HUES6 (cell line): ENCODE data around the gene OGFOD2.

Experiments used
- H3K27ac ChIP-seq: 2 replicates; pipeline ENCODE4 v1.7.0; 2013; ENCODE audit warnings: low read depth, mild to moderate bottlenecking, low read length, inconsistent platforms
- H3K27me3 ChIP-seq: 2 replicates; pipeline ENCODE4 v1.6.1; 2013; ENCODE audit warnings: low read length; ENCODE audit not compliant: control insufficient read depth, insufficient read depth
- H3K36me3 ChIP-seq: 2 replicates; pipeline ENCODE4 v1.6.1; 2013; ENCODE audit warnings: low read length; ENCODE audit not compliant: control insufficient read depth, insufficient read depth
- H3K4me1 ChIP-seq: 2 replicates; pipeline ENCODE4 v1.6.1; 2013; ENCODE audit warnings: low read length; ENCODE audit not compliant: control insufficient read depth, insufficient read depth
- H3K4me3 ChIP-seq: 2 replicates; pipeline ENCODE4 v1.5.1; 2013; ENCODE audit warnings: low read depth, low read length
- H3K9ac ChIP-seq: one replicate; pipeline ENCODE4 v1.6.1; 2013; ENCODE audit warnings: mild to moderate bottlenecking, low read length
- H3K9me3 ChIP-seq: 2 replicates; pipeline ENCODE4 v1.6.1; 2013; ENCODE audit warnings: low read depth, low read length; ENCODE audit not compliant: control insufficient read depth, insufficient read depth

OGFOD2 gene

GRCh38 chr12:122998316-122998715, 23.3 kb downstream of the OGFOD2 start:
- Histone ChIP-seq H3K4me3 (no peak overlapping the region), H3K36me3 (peaks cover 24% of the 10 kb centered on the region), H3K27ac (no peak overlapping the region), H3K9ac (no peak overlapping the region), H3K4me1 (no peaks in the 10 kb centered on the region), H3K27me3 (no peaks in the 10 kb centered on the region), H3K9me3 (no peaks in the 10 kb centered on the region)

- Histone ChIP-seq H3K4me3 (no peak overlapping the region), H3K9ac (no peak overlapping the region), H3K36me3 (peaks cover 24% of the 10 kb centered on the region), H3K4me1 (no peaks in the 10 kb centered on the region), H3K9me3 (no peaks in the 10 kb centered on the region), H3K27ac (no peak overlapping the region), H3K27me3 (no peaks in the 10 kb centered on the region)
These were observed 24.3 kb downstream of the OGFOD2 start for GRCh38 chr12:122999196-122999946.

GRCh38 chr12:122999986-123000420, 25.0 kb downstream of the OGFOD2 start:
- H3K27ac ChIP-seq, result no peak overlapping the region
- no peaks in the 10 kb centered on the region for H3K4me1 ChIP-seq
- H3K27me3 ChIP-seq, result no peaks in the 10 kb centered on the region
- no peak overlapping the region for H3K4me3 ChIP-seq
- peaks cover 23% of the 10 kb centered on the region for H3K36me3 ChIP-seq
- H3K9ac ChIP-seq, result no peak overlapping the region
- no peaks in the 10 kb centered on the region for H3K9me3 ChIP-seq

- Histone ChIP-seq H3K36me3 (peaks cover 29% of the 10 kb centered on the region), H3K9me3 (no peaks in the 10 kb centered on the region), H3K27me3 (no peaks in the 10 kb centered on the region), H3K4me1 (no peaks in the 10 kb centered on the region), H3K9ac (no peak overlapping the region), H3K4me3 (no peak overlapping the region), H3K27ac (no peak overlapping the region)
These were observed 25.5 kb downstream of the OGFOD2 start for GRCh38 chr12:123000578-123000977.

- H3K36me3 ChIP-seq, result peaks cover 25% of the 10 kb centered on the region
- H3K4me3 ChIP-seq, result no peak overlapping the region
- H3K27ac ChIP-seq, result no peak overlapping the region
- no peaks in the 10 kb centered on the region for H3K9me3 ChIP-seq
- no peaks in the 10 kb centered on the region for H3K27me3 ChIP-seq
- H3K4me1 ChIP-seq, result no peaks in the 10 kb centered on the region
- no peak overlapping the region for H3K9ac ChIP-seq
These were observed 26.4 kb downstream of the OGFOD2 start for GRCh38 chr12:123001464-123001863.

- no peaks in the 10 kb centered on the region for H3K27me3 ChIP-seq
- no peak overlapping the region for H3K9ac ChIP-seq
- H3K27ac ChIP-seq, result no peak overlapping the region
- no peaks in the 10 kb centered on the region for H3K9me3 ChIP-seq
- H3K4me1 ChIP-seq, result no peaks in the 10 kb centered on the region
- no peak overlapping the region for H3K4me3 ChIP-seq
- H3K36me3 ChIP-seq, result peaks cover 28% of the 10 kb centered on the region; the same call in 1 of the 2 replicates
These were observed 28.2 kb downstream of the OGFOD2 start for GRCh38 chr12:123003257-123003656.

- H3K4me1 ChIP-seq, result no peaks in the 10 kb centered on the region
- H3K4me3 ChIP-seq, result no peak overlapping the region
- no peak overlapping the region for H3K9ac ChIP-seq
- no peak overlapping the region for H3K27ac ChIP-seq
- H3K9me3 ChIP-seq, result no peaks in the 10 kb centered on the region
- H3K27me3 ChIP-seq, result no peaks in the 10 kb centered on the region
- peaks cover 27% of the 10 kb centered on the region; the same call in 1 of the 2 replicates for H3K36me3 ChIP-seq
These were observed 29.2 kb downstream of the OGFOD2 start for GRCh38 chr12:123004287-123004686.

GRCh38 chr12:123005081-123005626, 30.1 kb downstream of the OGFOD2 start:
- Histone ChIP-seq H3K36me3 (peaks cover 32% of the 10 kb centered on the region; the same call in 1 of the 2 replicates), H3K9me3 (no peaks in the 10 kb centered on the region), H3K4me3 (no peak overlapping the region), H3K27me3 (no peaks in the 10 kb centered on the region), H3K4me1 (no peaks in the 10 kb centered on the region), H3K27ac (no peak overlapping the region), H3K9ac (no peak overlapping the region)

GRCh38 chr12:123006977-123007376, 31.9 kb downstream of the OGFOD2 start:
- Histone ChIP-seq H3K4me3 (no peak overlapping the region), H3K27ac (no peak overlapping the region), H3K9ac (no peak overlapping the region), H3K27me3 (no peaks in the 10 kb centered on the region), H3K4me1 (no peaks in the 10 kb centered on the region), H3K9me3 (no peaks in the 10 kb centered on the region), H3K36me3 (peaks cover 27% of the 10 kb centered on the region; the same call in 1 of the 2 replicates)

- H3K4me1 ChIP-seq, result no peaks in the 10 kb centered on the region
- H3K9me3 ChIP-seq, result no peaks in the 10 kb centered on the region
- H3K27ac ChIP-seq, result no peak overlapping the region
- H3K9ac ChIP-seq, result no peak overlapping the region
- no peaks in the 10 kb centered on the region for H3K27me3 ChIP-seq
- no peak overlapping the region for H3K4me3 ChIP-seq
- H3K36me3 ChIP-seq, result peaks cover 23% of the 10 kb centered on the region; the same call in 1 of the 2 replicates
These were observed 35.1 kb downstream of the OGFOD2 start for GRCh38 chr12:123010110-123010509.

GRCh38 chr12:123010681-123011080, 35.6 kb downstream of the OGFOD2 start:
- H3K9ac ChIP-seq, result no peak overlapping the region
- H3K27me3 ChIP-seq, result no peaks in the 10 kb centered on the region
- H3K4me3 ChIP-seq, result no peak overlapping the region
- H3K9me3 ChIP-seq, result no peaks in the 10 kb centered on the region
- no peaks in the 10 kb centered on the region for H3K4me1 ChIP-seq
- H3K36me3 ChIP-seq, result peaks cover 18% of the 10 kb centered on the region; the same call in 1 of the 2 replicates
- H3K27ac ChIP-seq, result no peak overlapping the region
